H1 (cell line): ENCODE measurements around the gene EPHA4. TPM values are rescaled to one million over a fixed set of nuclear protein-coding genes. Genes with fewer than 3 reads are reported as not detected.

Experiments used
- BRCA1 ChIP-seq: IDR thresholded peaks from 2 replicates; pipeline ENCODE4 v1.6.1; 2012; ENCODE audit warnings: low read depth, low read length, improper control_type of control experiment
- CTBP2 ChIP-seq: IDR thresholded peaks from 2 replicates; pipeline ENCODE4 v1.7.0; 2011; ENCODE audit warnings: borderline replicate concordance, mild to moderate bottlenecking, moderate library complexity, mixed read lengths, low read length; ENCODE audit not compliant: insufficient read depth, insufficient read length
- CTCF ChIP-seq, 3 experiments: IDR thresholded peaks; 1 replicate in 2 of 3; 2 replicates in 1 of 3; pipeline versions ENCODE4 v1.5.1 to v1.6.1; 2011; ENCODE audit warnings: low read length in 3 of 3, mild to moderate bottlenecking in 3 of 3, inconsistent platforms in 2 of 3, low read depth in 1 of 3, moderate library complexity in 1 of 3; ENCODE audit not compliant: insufficient read depth in 1 of 3; ENCODE audit errors: control extremely low read depth in 1 of 3
- EZH2 ChIP-seq: fragments of 200-600 bp; sonication (generic); IDR thresholded peaks from 2 replicates; pipeline ENCODE4 v1.7.1; 2012; ENCODE audit warnings: low read depth, mild to moderate bottlenecking, moderate library complexity, low read length, inconsistent platforms; ENCODE audit not compliant: severe bottlenecking
- FOSL1 ChIP-seq: IDR thresholded peaks from 2 replicates; pipeline ENCODE4 v1.6.1; 2011; ENCODE audit warnings: mild to moderate bottlenecking, low read depth, low read length, moderate library complexity; ENCODE audit not compliant: insufficient read depth
- JUN ChIP-seq: IDR thresholded peaks from 2 replicates; pipeline ENCODE4 v1.6.1; 2011; ENCODE audit warnings: low read depth, mild to moderate bottlenecking, improper control_type of control experiment, low read length
- TEAD4 ChIP-seq: IDR thresholded peaks from 2 replicates; pipeline ENCODE4 v1.6.1; 2012; ENCODE audit warnings: low read depth, low read length, inconsistent platforms, mixed read lengths
- polyA plus RNA-seq, 7 experiments: library from polyadenylated mRNA; depleted of rRNA in 3 of 7; stranded (reverse) in 5 of 7; unstranded in 2 of 7; fragments of >200 nt in 5 of 7; fragments of 200-250 nt in 2 of 7; gene quantifications; 1 replicate in 5 of 7; 2 replicates in 1 of 7; 4 replicates in 1 of 7; pipeline versions ENCODE4 v1.2.1 to v1.2.3, GENCODE V29; 2011 to 2013; ENCODE audit warnings: missing spikeins in 2 of 7, mixed read lengths in 2 of 7
- total RNA-seq: library from RNA; stranded (reverse); fragmentation: NEBNext Ultra II Directional; extraction: Animal tissue kit (Norgen Biotek cat#: 25700); gene quantifications from 2 replicates; pipeline ENCODE4 v1.2.1, GENCODE V29; 2021
- TF ChIP-seq, protein P1 (sequence below): fragments of 300-600 bp; sonication (generic); IDR thresholded peaks from 2 replicates; pipeline ENCODE4 v1.7.1; 2012; ENCODE audit warnings: low read length, moderate library complexity, mild to moderate bottlenecking, inconsistent platforms; ENCODE audit not compliant: insufficient replicate concordance

EPHA4 gene
- total and polyA plus RNA-seq, 2 of the 8 experiments (the other 6 are each of a cell fraction or from before 2014, with no cell fraction given) = 4.3 to 5.7 TPM

DNA sequence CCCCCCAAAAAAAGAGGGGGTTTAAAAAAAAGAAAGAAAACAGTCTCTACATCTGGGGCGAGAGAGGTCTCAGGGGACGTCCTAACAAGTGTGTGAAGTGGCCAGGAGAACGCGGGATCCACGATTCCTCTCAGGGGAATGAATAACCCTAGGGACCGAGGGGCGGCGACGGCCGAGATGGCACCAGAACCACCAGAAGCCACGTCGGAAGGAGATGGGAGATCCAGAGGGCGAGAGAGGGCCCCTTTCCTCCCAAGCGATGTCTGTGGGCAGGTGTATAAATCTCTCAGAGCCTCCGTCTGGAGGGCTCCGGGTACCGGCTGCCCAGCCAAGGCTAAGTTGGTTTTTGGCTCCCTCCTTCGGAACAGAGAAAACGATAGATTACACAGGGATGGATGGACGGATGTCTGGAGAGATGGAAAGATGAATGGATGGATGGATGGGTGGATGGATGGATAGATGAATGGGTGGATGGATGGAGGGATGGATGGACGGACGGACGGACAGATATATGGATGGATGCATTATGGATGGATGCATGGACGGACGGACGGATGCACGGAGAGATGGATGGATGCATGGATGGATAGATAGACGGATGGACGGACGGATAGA lies 1.7 kb downstream of the EPHA4 start (continued):
- TF ChIP-seq, protein P1, sequence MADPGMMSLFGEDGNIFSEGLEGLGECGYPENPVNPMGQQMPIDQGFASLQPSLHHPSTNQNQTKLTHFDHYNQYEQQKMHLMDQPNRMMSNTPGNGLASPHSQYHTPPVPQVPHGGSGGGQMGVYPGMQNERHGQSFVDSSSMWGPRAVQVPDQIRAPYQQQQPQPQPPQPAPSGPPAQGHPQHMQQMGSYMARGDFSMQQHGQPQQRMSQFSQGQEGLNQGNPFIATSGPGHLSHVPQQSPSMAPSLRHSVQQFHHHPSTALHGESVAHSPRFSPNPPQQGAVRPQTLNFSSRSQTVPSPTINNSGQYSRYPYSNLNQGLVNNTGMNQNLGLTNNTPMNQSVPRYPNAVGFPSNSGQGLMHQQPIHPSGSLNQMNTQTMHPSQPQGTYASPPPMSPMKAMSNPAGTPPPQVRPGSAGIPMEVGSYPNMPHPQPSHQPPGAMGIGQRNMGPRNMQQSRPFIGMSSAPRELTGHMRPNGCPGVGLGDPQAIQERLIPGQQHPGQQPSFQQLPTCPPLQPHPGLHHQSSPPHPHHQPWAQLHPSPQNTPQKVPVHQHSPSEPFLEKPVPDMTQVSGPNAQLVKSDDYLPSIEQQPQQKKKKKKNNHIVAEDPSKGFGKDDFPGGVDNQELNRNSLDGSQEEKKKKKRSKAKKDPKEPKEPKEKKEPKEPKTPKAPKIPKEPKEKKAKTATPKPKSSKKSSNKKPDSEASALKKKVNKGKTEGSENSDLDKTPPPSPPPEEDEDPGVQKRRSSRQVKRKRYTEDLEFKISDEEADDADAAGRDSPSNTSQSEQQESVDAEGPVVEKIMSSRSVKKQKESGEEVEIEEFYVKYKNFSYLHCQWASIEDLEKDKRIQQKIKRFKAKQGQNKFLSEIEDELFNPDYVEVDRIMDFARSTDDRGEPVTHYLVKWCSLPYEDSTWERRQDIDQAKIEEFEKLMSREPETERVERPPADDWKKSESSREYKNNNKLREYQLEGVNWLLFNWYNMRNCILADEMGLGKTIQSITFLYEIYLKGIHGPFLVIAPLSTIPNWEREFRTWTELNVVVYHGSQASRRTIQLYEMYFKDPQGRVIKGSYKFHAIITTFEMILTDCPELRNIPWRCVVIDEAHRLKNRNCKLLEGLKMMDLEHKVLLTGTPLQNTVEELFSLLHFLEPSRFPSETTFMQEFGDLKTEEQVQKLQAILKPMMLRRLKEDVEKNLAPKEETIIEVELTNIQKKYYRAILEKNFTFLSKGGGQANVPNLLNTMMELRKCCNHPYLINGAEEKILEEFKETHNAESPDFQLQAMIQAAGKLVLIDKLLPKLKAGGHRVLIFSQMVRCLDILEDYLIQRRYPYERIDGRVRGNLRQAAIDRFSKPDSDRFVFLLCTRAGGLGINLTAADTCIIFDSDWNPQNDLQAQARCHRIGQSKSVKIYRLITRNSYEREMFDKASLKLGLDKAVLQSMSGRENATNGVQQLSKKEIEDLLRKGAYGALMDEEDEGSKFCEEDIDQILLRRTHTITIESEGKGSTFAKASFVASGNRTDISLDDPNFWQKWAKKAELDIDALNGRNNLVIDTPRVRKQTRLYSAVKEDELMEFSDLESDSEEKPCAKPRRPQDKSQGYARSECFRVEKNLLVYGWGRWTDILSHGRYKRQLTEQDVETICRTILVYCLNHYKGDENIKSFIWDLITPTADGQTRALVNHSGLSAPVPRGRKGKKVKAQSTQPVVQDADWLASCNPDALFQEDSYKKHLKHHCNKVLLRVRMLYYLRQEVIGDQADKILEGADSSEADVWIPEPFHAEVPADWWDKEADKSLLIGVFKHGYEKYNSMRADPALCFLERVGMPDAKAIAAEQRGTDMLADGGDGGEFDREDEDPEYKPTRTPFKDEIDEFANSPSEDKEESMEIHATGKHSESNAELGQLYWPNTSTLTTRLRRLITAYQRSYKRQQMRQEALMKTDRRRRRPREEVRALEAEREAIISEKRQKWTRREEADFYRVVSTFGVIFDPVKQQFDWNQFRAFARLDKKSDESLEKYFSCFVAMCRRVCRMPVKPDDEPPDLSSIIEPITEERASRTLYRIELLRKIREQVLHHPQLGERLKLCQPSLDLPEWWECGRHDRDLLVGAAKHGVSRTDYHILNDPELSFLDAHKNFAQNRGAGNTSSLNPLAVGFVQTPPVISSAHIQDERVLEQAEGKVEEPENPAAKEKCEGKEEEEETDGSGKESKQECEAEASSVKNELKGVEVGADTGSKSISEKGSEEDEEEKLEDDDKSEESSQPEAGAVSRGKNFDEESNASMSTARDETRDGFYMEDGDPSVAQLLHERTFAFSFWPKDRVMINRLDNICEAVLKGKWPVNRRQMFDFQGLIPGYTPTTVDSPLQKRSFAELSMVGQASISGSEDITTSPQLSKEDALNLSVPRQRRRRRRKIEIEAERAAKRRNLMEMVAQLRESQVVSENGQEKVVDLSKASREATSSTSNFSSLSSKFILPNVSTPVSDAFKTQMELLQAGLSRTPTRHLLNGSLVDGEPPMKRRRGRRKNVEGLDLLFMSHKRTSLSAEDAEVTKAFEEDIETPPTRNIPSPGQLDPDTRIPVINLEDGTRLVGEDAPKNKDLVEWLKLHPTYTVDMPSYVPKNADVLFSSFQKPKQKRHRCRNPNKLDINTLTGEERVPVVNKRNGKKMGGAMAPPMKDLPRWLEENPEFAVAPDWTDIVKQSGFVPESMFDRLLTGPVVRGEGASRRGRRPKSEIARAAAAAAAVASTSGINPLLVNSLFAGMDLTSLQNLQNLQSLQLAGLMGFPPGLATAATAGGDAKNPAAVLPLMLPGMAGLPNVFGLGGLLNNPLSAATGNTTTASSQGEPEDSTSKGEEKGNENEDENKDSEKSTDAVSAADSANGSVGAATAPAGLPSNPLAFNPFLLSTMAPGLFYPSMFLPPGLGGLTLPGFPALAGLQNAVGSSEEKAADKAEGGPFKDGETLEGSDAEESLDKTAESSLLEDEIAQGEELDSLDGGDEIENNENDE = no peak
- no peak for TF ChIP-seq EZH2
- TF ChIP-seq JUN = no peak
- no peak for TF ChIP-seq BRCA1
- peak in 1 of 3 experiments; percentile 17; a peak in 1 of 4 replicates for TF ChIP-seq CTCF (IDR thresholded peaks at IDR 0.05; ENCODE audit: control extremely low read depth in 1 of 3, insufficient read depth in 1 of 3, low read depth in 1 of 3, low read length in 3 of 3)
- peak; percentile 38 for TF ChIP-seq CTBP2
- no peak for TF ChIP-seq TEAD4
- no peak for TF ChIP-seq FOSL1
